Activated naive CD8-positive, alpha-beta T cell (primary cell): Measurements from ENCODE around the gene CLEC1B.
"Not testable (repeated sequence)": the region's sequence is repeated elsewhere in the genome, so short reads cannot be mapped to it uniquely, and the experiment has no call there.

Experiments
- H3K27ac Mint-ChIP-seq: one replicate; pipeline ENCODE4 v1.8.0; 2021; ENCODE audit warnings: mixed read lengths
- H3K27me3 Mint-ChIP-seq: one replicate; pipeline ENCODE4 v1.8.0; 2021; ENCODE audit warnings: mixed read lengths
- H3K36me3 Mint-ChIP-seq: one replicate; pipeline ENCODE4 v1.8.0; 2021; ENCODE audit warnings: mixed read lengths
- H3K4me1 Mint-ChIP-seq: one replicate; pipeline ENCODE4 v1.8.0; 2021; ENCODE audit warnings: low read depth, mixed read lengths
- H3K4me3 Mint-ChIP-seq: one replicate; pipeline ENCODE4 v1.8.0; 2021; ENCODE audit warnings: mild to moderate bottlenecking, mixed read lengths
- H3K9me3 Mint-ChIP-seq: one replicate; pipeline ENCODE4 v1.8.0; 2021; ENCODE audit warnings: low read depth, mixed read lengths

Gene CLEC1B

DNA sequence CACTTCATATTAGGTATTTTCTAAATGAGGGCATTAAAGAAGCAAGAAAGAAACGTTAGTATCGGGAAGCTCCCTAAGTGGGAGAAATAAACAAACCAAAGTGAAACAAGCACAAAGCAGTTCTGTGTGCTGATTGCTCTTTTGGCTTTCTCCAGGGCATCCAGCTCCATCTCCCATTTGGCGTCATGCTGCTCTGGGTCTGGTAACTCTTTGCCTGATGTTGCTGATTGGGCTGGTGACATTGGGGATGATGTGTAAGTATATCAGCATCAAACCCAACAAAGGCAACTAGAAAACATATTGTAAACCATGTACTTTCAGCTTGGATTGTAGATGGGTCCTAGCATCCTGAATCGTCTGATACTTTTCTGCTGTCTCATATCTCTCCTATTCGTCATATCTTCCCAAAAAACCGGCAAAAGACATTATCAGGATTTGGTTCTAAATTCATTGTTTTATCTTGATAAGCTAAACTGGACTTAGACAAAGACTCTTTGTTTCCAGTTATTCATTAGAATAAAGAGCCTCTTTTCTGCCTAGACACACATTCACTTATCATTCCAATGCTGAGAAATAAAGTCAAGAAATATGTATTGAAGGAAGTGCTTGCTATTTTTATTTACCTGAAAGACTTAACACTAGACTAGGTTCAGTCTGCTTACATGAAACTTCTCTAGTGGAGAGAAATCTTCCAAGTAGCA is 13.9 kb upstream of the CLEC1B start:
- no peak overlapping the region for H3K27ac Mint-ChIP-seq
- no peak overlapping the region for H3K4me3 Mint-ChIP-seq
- no peaks in the 10 kb centered on the region for H3K9me3 Mint-ChIP-seq
- H3K27me3 Mint-ChIP-seq: peaks cover 7% of the 10 kb centered on the region
- no peaks in the 10 kb centered on the region for H3K36me3 Mint-ChIP-seq
- H3K4me1 Mint-ChIP-seq: no peaks in the 10 kb centered on the region

DNA sequence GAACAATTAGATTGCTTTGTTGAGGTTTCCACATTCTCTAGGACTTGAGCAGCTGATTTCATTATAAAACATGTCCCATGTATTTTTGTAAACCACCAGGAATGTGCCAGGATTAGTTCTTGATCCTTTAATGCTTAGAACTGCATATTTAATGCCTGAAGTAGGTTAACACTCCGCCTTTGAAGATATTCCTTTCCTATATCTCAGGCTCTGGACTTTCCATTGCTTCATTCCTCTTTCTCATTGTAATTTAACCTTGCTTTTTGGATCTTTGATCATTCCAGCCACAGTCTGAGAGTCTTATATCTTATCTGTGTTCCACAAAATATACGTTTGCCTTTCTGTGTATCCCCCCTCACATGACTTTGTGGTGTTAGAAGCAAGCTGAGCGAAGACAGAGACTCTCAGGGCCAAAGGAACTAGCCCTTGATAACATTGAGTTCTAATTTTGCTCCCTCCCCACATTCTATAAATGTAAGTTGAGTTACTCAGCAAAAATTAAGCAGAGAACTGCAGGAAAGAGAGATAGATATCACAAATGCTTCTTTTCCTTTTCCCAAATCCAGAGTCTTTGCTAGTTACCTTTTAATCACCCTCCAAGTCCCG is 2.4 kb upstream of the CLEC1B start:
- H3K4me1 Mint-ChIP-seq: no peaks in the 10 kb centered on the region
- no peak overlapping the region for H3K27ac Mint-ChIP-seq
- H3K9me3 Mint-ChIP-seq: no peaks in the 10 kb centered on the region
- no peaks in the 10 kb centered on the region for H3K36me3 Mint-ChIP-seq
- peaks cover 1% of the 10 kb centered on the region for H3K27me3 Mint-ChIP-seq
- H3K4me3 Mint-ChIP-seq: no peak overlapping the region

DNA sequence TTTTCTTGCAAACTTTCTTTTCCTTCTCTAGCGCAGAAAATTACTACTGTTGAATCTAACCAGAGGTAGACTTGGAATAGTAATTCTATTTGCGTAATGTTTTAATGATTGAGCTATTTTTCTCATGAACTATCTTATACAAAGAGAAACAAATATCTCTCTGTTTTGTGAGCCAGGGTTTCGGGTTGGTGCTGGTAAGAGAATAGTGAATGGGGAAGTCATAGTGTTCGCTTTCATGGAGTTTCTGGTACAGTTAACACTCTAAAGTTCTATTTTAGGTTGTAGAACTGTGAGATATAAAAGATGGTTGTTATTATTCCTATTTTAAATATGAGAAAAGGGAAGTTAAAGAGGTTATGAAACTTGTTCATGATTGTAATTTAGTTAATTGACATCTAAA is 6.6 kb downstream of the CLEC1B start:
- no peak overlapping the region for H3K27ac Mint-ChIP-seq
- no peaks in the 10 kb centered on the region for H3K36me3 Mint-ChIP-seq
- no peaks in the 10 kb centered on the region for H3K9me3 Mint-ChIP-seq
- H3K27me3 Mint-ChIP-seq: peaks cover 4% of the 10 kb centered on the region
- no peak overlapping the region for H3K4me3 Mint-ChIP-seq
- no peaks in the 10 kb centered on the region for H3K4me1 Mint-ChIP-seq

DNA sequence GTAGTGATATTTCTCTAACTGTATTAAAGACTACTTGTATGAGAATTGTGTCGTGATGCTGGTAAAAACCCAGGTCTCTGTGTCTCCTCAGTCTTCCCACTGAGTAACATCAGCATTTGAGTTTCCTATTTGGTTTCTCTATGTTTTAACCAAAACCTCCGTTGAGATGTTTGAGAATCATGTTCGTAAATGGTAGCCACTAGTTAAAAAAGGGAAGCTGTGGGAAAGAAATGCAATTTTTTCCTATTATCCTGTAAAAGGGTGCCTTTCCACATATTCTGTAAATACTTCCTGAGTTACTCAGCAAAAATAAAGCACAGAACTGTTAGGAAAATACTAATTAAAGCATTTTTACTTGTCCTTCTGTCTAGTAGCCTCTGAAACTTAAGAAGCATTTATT is 7.0 kb downstream of the CLEC1B start:
- Mint-ChIP-seq H3K4me3 (no peak overlapping the region), H3K9me3 (no peaks in the 10 kb centered on the region), H3K27me3 (peaks cover 4% of the 10 kb centered on the region), H3K36me3 (no peaks in the 10 kb centered on the region), H3K4me1 (no peaks in the 10 kb centered on the region), H3K27ac (no peak overlapping the region)

DNA sequence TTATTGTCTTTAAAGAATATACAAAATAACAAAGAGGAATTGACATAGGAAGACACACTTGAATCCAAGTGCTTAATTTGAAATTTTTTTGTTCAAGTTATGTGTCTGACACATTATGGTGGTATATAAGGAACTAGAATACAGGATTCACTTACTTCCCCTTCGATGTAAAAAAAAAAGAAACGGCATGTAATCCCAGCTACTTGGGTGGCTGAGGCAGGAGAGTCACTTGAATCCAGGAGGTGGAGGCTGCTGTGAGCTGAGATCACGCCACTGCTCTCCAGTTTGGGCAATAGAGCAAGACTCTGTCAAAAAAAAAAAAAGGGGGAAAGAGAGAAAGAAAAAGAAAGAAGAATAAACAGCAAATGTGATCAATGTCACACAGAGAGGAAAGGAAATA is 18.8 kb downstream of the CLEC1B start:
- Mint-ChIP-seq H3K4me3 (no peak overlapping the region), H3K9me3 (no peaks in the 10 kb centered on the region), H3K4me1 (no peaks in the 10 kb centered on the region), H3K36me3 (peaks cover 6% of the 10 kb centered on the region), H3K27me3 (peaks cover 4% of the 10 kb centered on the region), H3K27ac (no peak overlapping the region)

DNA sequence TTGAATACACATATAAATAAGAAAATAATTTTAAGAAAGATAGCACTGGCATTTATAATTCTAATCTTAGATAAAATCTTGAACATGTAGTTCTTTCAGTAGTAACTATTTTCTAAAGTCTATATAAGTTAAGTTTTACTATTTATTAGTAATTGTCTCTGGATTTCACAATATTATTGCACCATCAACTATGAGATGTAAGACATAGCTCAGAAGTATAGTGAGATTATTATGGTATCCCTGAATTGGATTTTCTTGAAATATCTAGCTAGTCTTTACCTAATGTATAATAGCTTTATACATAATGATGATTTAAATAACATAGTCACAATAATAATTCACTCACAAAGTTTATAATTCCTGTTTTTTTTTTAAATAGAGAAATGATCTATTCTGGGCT is 21.0 kb downstream of the CLEC1B start:
- Mint-ChIP-seq H3K9me3 (no peaks in the 10 kb centered on the region), H3K4me1 (no peaks in the 10 kb centered on the region), H3K27ac (no peak overlapping the region), H3K36me3 (peaks cover 9% of the 10 kb centered on the region), H3K4me3 (no peak overlapping the region), H3K27me3 (peaks cover 4% of the 10 kb centered on the region)

DNA sequence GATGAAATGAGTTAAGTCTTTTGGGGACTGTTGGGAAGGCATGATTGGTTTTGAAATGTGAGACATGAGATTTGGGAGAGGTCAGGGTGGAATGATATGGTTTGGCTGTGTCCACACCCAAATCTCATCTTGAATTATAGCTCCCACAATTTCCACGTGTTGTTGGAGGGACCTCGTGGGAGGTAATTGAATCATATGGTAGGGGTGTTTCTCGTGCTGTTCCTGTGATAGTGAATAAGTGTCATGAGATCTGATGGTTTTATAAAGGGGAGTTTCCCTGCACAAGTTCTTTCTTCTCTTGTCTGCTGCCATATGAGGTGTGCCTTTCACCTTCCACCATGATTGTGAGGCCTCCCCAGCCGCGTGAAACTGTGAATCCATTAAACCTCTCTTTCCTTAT is 22.3 kb downstream of the CLEC1B start:
- H3K27me3 Mint-ChIP-seq, H3K9me3 Mint-ChIP-seq, H3K4me1 Mint-ChIP-seq, H3K36me3 Mint-ChIP-seq, H3K27ac Mint-ChIP-seq, H3K4me3 Mint-ChIP-seq: not testable (repeated sequence)

DNA sequence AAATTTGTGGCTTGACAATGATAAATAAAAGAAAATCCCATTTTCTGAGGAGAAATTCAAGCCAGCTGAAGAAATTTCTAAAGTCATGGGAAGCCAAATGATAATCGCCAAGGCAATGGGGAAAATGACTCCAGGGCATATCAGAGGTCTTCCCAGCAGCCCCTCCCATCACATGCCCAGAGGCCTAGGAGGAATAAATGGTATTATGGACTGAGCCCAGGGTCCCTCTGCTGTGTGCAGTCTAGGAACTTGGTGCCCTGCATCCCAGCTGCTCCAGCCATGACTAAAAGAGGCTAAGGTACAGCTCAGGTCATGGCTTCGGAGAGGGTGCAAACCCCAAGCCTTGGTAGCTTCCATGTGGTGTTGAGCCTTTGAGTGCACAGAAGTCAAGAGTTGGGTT is 23.3 kb downstream of the CLEC1B start:
- Mint-ChIP-seq H3K36me3 (peaks cover 9% of the 10 kb centered on the region), H3K27me3 (peaks cover 2% of the 10 kb centered on the region), H3K4me1 (no peaks in the 10 kb centered on the region), H3K4me3 (no peak overlapping the region), H3K9me3 (no peaks in the 10 kb centered on the region), H3K27ac (no peak overlapping the region)

DNA sequence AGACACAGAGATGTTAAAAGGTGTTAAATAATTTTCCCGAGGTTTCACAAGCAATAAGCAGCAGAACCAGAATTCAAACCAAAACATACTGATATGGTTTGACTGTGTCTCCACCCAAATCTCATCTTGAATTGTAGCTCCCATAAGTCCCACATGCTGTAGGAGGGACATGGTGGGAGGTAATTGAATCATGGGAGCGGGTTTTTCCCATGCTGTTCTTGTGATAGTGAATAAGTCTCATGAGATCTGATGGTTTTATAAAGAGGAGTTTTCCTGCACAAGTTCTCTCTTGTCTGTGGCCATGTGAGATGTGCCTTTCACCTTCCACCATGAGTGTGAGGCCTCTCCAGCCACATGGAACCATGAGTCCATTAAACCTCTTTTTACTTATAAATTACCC is 24.2 kb downstream of the CLEC1B start:
- H3K27me3 Mint-ChIP-seq, H3K4me3 Mint-ChIP-seq, H3K9me3 Mint-ChIP-seq, H3K36me3 Mint-ChIP-seq, H3K4me1 Mint-ChIP-seq, H3K27ac Mint-ChIP-seq: not testable (repeated sequence)

DNA sequence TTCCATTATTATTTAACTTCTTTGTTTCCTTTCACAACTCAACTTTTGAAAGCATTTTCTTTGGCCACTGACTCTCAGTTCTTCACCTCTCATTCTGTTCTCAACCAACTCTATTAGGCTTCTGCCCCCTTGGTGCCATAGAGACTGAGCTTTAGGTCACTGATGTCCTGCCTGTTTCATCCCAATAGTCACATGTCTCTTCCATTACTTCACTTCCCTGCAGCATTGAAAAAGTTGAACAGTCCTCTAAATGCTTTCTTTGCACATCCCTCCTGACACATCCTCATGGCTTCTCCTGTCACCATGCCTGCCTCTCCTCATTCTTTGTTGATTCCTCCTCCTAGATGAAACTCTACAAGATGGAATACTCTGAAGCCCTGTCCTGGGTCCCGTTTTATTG is 25.0 kb downstream of the CLEC1B start:
- no peak overlapping the region for H3K27ac Mint-ChIP-seq
- no peaks in the 10 kb centered on the region for H3K9me3 Mint-ChIP-seq
- no peaks in the 10 kb centered on the region for H3K4me1 Mint-ChIP-seq
- H3K36me3 Mint-ChIP-seq: peaks cover 9% of the 10 kb centered on the region
- no peak overlapping the region for H3K4me3 Mint-ChIP-seq
- H3K27me3 Mint-ChIP-seq: no peaks in the 10 kb centered on the region

DNA sequence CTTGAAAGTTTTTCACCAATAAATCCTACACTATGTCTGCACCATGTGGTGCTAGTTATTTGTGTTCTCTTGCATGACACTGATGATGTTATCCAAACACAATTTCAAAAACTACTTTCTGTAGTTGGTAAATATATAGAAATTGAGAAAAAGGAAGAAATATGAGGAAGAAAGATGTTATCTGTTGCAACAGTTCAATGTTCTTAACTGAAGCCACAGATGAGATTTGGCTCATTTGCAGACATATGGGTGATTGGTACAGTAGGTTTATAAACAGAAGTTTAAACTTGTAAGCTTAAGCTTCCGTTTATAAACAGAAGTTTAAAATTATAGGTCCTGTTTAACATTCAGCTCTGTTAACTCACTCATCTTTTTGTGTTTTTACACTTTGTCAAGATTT is 27.7 kb downstream of the CLEC1B start, which contains the start of gene CLEC12A:
Gene CLEC12A (plus strand): TSS at position 229 of the 400 bp plus-strand sequence. CDS start 188 bp downstream, outside the sequence.
- Mint-ChIP-seq H3K27ac (no peak within 1 kb of the TSS), H3K4me3 (no peak within 1 kb of the TSS), H3K27me3 (no peaks in the 10 kb centered on the region), H3K36me3 (peaks cover 7% of the 10 kb centered on the region), H3K9me3 (no peaks in the 10 kb centered on the region), H3K4me1 (no peaks in the 10 kb centered on the region)

DNA sequence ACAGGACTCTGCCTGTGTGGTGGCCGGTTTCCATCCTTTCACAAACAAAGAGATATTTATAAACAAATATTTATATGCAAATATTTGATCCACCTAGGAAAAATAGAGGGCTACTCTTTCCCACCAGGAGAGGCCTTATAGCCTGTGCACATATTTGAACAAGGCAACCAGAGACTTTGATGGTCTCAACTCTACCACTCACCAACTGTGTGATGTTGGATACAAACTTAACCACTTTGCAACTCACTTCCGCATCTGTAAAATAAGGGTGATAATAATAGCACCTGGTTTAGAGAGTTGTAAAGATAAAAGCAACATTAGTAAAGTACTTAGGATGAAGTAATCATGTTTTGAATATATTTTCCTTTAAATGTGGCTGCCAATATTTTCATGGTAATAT is 29.2 kb downstream of the CLEC1B start:
- H3K4me3 Mint-ChIP-seq: no peak overlapping the region
- no peak overlapping the region for H3K27ac Mint-ChIP-seq
- no peaks in the 10 kb centered on the region for H3K27me3 Mint-ChIP-seq
- peaks cover 3% of the 10 kb centered on the region for H3K36me3 Mint-ChIP-seq
- H3K4me1 Mint-ChIP-seq: no peaks in the 10 kb centered on the region
- H3K9me3 Mint-ChIP-seq: no peaks in the 10 kb centered on the region

DNA sequence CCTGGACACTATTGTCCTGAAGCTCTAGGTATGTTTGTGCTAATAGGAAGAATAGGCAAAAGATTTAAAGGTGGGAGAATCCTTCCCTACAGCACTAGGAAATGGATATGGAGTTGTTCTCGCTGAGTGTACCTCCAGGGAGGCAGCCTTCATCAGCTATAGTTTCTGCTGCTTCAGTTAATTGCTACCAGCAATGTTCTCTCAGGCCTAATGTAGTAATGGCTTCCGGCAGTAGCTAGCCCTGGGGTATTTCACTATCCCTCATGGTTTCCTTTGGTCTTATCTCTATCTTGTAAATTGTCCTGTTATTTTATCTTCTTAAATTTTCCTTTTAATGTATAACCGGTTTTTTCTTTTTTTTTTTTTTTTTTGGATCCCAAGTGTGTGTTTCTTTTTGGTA is 37.0 kb downstream of the CLEC1B start:
- Mint-ChIP-seq H3K27me3 (no peaks in the 10 kb centered on the region), H3K27ac (no peak overlapping the region), H3K36me3 (peaks cover 2% of the 10 kb centered on the region), H3K4me1 (peaks cover 28% of the 10 kb centered on the region), H3K4me3 (no peak overlapping the region), H3K9me3 (no peaks in the 10 kb centered on the region)

DNA sequence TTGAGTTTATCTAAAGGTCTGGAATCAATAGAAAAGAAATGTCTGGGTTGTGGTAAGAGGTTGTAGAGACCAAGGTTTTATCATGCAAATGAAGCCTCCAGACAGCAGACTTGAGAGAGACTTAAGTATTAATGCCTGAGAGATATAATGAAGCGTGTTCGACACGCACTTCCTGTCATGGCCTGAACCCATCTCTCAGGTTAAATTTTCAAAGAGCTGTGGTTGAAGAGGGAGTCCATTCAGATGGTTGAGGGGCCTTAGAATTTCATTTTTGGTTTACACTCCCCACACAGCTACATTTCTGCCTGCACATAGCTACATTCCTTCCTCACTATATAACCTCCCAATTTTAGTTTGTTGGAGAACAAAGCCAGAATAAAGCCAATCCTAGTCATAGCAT is 37.8 kb downstream of the CLEC1B start:
- no peak overlapping the region for H3K27ac Mint-ChIP-seq
- H3K4me1 Mint-ChIP-seq: peaks cover 32% of the 10 kb centered on the region
- H3K9me3 Mint-ChIP-seq: no peaks in the 10 kb centered on the region
- H3K36me3 Mint-ChIP-seq: no peaks in the 10 kb centered on the region
- no peaks in the 10 kb centered on the region for H3K27me3 Mint-ChIP-seq
- no peak overlapping the region for H3K4me3 Mint-ChIP-seq

DNA sequence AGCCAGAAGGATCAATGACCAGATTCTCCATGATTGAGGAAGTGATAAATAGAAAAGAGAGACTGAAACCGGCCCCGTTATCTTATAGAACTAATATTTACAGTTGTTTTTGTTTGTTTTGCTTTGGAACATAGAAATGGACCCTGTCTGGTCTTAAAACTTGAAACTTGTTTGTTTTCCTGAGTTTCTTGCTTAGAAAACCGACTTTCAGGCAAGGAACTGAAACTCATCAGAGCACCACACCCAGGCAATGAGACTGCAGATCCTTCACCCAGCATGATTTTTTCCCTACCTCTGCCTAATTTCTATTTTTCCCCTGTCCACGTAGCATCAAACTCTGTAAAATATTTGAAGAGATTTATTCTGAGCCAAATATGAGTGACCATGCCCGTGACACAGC is 38.3 kb downstream of the CLEC1B start:
- H3K9me3 Mint-ChIP-seq: no peaks in the 10 kb centered on the region
- H3K27me3 Mint-ChIP-seq: no peaks in the 10 kb centered on the region
- no peak overlapping the region for H3K4me3 Mint-ChIP-seq
- no peaks in the 10 kb centered on the region for H3K36me3 Mint-ChIP-seq
- H3K4me1 Mint-ChIP-seq: peaks cover 37% of the 10 kb centered on the region
- H3K27ac Mint-ChIP-seq: no peak overlapping the region

DNA sequence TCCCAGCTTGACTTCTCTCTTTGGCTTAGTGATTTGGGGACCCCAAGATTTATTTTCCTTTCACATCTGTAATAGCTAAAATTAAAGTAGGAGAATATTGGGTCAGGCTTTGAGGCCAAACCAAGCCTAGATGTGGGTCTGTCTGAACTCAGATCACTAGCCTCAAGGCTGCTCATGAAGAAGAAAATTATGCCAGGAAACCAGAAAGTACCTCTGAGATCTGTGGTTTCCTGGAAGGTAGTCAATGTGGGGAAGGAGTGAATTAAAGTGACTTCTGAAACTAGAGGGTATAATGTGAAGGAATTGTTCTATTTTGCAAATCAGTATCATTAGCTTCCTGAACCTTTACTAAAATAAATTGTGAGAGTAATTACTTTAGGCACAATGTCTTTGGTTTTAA is 41.1 kb downstream of the CLEC1B start:
- no peaks in the 10 kb centered on the region for H3K9me3 Mint-ChIP-seq
- H3K27ac Mint-ChIP-seq: no peak overlapping the region
- no peaks in the 10 kb centered on the region for H3K27me3 Mint-ChIP-seq
- H3K4me3 Mint-ChIP-seq: peak overlapping the region; percentile 4
- peaks cover 38% of the 10 kb centered on the region for H3K4me1 Mint-ChIP-seq
- H3K36me3 Mint-ChIP-seq: no peaks in the 10 kb centered on the region
